ENCODE measurements around the gene AFAP1.

DNA sequence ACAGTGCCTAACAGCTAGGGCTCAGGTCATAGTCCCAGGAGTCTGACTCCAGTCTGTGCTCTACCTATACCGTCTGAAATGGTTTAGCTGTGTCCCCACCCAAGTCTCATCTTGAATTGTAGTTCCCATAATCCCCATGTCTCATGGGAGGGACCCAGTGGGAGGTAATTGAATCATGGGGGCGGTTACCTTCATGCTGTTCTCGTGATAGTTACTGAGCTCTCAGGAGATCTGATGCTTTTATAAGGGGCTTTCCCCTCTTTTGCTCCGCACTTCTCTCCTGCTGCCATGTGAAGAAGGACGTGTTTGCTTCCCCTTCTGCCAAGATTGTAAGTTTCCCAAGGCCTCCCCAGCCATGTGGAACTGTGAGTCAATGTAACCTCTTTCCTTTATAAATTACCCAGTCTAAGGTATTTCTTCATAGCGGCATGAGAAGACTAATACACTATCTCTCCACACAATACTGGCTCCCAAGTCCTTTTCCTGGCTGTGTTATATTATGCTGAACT lies 110.8 kb downstream of the AFAP1 start:
- TF ChIP-seq POLR2A (IDR thresholded peaks at IDR 0.05; ENCODE audit: control extremely low read depth in 1 of 2, low read depth in 2 of 2, low read length in 2 of 2): no peak
- TF ChIP-seq, protein P1, sequence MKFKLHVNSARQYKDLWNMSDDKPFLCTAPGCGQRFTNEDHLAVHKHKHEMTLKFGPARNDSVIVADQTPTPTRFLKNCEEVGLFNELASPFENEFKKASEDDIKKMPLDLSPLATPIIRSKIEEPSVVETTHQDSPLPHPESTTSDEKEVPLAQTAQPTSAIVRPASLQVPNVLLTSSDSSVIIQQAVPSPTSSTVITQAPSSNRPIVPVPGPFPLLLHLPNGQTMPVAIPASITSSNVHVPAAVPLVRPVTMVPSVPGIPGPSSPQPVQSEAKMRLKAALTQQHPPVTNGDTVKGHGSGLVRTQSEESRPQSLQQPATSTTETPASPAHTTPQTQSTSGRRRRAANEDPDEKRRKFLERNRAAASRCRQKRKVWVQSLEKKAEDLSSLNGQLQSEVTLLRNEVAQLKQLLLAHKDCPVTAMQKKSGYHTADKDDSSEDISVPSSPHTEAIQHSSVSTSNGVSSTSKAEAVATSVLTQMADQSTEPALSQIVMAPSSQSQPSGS (IDR thresholded peaks at IDR 0.05; ENCODE audit: low read length): no peak

Measured in H1 (cell line).